ENCODE measurements around the gene CLASP1.
A peak's percentile ranks its signal among the peaks of the same experiment; 100 is the strongest.

CLASP1 gene

DNA sequence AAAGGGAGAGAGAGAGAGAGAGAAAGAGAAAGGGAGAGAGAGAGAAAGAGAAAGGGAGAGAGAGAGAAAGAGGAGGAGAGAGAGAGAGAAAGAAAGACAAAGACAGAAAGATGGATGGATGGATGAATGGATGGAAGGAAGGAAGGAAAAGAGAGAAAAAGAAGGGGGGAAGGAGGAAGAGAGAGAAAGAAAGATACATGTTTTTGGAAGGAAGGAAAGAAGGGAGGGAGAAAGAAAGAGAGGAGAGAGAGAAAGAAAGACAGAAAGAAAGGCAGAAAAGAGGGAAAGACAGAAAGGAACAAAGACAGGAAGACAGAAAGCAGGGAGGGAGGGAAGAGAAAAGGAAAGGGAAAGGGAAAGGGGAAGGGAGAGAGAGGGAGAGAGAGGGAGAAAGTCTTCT is 67.0 kb downstream of the CLASP1 start:
- no peak for TF ChIP-seq CTCF (IDR thresholded peaks at IDR 0.05; ENCODE audit: insufficient read depth, low read length)
- TF ChIP-seq SPI1 (IDR thresholded peaks at IDR 0.05; ENCODE audit: borderline replicate concordance, low read depth), result no peak
- no peak for TF ChIP-seq GABPA (IDR thresholded peaks at IDR 0.05; ENCODE audit: low read depth)
- TF ChIP-seq POLR2AphosphoS5 (IDR thresholded peaks at IDR 0.05; ENCODE audit: low read depth), result no peak

DNA sequence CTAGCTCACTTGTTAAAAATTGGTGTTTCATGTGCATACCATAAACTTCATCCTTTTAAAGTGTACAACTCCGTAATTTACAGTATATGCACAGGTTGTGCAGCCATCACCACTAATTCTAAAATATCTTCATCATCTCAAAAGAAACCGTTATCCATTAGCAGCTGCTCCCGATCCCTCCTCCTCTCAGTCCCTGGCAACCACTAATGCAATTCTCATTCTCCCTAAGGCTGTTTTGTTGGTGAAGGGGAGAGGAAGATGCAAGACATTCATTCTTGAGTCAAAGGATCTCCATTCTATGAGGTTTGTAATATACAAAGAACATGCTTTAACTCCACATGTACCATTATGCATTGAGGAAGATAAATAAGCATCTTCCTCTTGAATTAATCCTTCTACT is 70.0 kb downstream of the CLASP1 start:
- TF ChIP-seq CTCF (IDR thresholded peaks at IDR 0.05; ENCODE audit: insufficient read depth, low read length), result no peak
- TF ChIP-seq SPI1 (IDR thresholded peaks at IDR 0.05; ENCODE audit: borderline replicate concordance, low read depth), result no peak
- no peak overlapping the region for H3K4me3 ChIP-seq (replicated peaks; ENCODE audit: insufficient read depth, low read length)
- no peak for DNase-seq (ENCODE audit: low read depth in 1 of 2, low spot score in 1 of 2)
- no peak overlapping the region for H3K27ac ChIP-seq (replicated peaks)
- no peaks in the 10 kb centered on the region for H3K27me3 ChIP-seq (ENCODE audit: insufficient read depth, poor library complexity, severe bottlenecking)

More for the DNA sequence above, 67.0 kb downstream of the CLASP1 start:
- no peak overlapping the region for H3K4me3 ChIP-seq (replicated peaks; ENCODE audit: insufficient read depth, low read length)
- no peak for DNase-seq (ENCODE audit: low read depth in 1 of 2, low spot score in 1 of 2)
- H3K27me3 ChIP-seq (ENCODE audit: insufficient read depth, poor library complexity, severe bottlenecking), result no peaks in the 10 kb centered on the region
- H3K27ac ChIP-seq (replicated peaks), result no peak overlapping the region

DNA sequence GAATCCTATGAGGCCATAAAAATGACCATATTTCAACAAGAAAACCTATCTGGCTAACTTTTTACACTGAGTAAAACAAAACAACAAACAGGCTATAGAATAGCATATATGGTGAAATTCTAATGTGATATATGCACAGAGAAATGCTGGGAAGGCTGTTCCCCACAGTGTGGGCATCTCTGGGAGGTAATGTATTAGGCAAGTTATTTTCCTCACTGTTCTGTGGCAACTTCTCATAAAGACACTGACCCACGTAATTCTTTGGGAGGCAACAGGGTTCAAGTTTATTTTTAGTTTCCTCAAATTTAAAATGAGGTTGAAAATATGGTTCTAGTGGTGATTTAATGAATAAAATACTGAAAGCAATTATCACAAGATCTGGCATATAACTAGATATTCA is 71.9 kb downstream of the CLASP1 start:
- Histone ChIP-seq H3K4me3 (replicated peaks; ENCODE audit: insufficient read depth, low read length) (no peak overlapping the region), H3K27ac (replicated peaks) (no peak overlapping the region), H3K27me3 (ENCODE audit: insufficient read depth, poor library complexity, severe bottlenecking) (no peaks in the 10 kb centered on the region)
- peak in 1 of 2 experiments; percentile 21 for DNase-seq (ENCODE audit: low read depth in 1 of 2, low spot score in 1 of 2)
- no peak for TF ChIP-seq SPI1 (IDR thresholded peaks at IDR 0.05; ENCODE audit: borderline replicate concordance, low read depth)
- no peak for TF ChIP-seq CTCF (IDR thresholded peaks at IDR 0.05; ENCODE audit: insufficient read depth, low read length)
- TF ChIP-seq POLR2AphosphoS5 (IDR thresholded peaks at IDR 0.05; ENCODE audit: low read depth), result no peak
- TF ChIP-seq GABPA (IDR thresholded peaks at IDR 0.05; ENCODE audit: low read depth), result no peak
- TF ChIP-seq, protein P1, sequence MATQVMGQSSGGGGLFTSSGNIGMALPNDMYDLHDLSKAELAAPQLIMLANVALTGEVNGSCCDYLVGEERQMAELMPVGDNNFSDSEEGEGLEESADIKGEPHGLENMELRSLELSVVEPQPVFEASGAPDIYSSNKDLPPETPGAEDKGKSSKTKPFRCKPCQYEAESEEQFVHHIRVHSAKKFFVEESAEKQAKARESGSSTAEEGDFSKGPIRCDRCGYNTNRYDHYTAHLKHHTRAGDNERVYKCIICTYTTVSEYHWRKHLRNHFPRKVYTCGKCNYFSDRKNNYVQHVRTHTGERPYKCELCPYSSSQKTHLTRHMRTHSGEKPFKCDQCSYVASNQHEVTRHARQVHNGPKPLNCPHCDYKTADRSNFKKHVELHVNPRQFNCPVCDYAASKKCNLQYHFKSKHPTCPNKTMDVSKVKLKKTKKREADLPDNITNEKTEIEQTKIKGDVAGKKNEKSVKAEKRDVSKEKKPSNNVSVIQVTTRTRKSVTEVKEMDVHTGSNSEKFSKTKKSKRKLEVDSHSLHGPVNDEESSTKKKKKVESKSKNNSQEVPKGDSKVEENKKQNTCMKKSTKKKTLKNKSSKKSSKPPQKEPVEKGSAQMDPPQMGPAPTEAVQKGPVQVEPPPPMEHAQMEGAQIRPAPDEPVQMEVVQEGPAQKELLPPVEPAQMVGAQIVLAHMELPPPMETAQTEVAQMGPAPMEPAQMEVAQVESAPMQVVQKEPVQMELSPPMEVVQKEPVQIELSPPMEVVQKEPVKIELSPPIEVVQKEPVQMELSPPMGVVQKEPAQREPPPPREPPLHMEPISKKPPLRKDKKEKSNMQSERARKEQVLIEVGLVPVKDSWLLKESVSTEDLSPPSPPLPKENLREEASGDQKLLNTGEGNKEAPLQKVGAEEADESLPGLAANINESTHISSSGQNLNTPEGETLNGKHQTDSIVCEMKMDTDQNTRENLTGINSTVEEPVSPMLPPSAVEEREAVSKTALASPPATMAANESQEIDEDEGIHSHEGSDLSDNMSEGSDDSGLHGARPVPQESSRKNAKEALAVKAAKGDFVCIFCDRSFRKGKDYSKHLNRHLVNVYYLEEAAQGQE (IDR thresholded peaks at IDR 0.05; ENCODE audit: insufficient replicate concordance, low read depth), result no peak

DNA sequence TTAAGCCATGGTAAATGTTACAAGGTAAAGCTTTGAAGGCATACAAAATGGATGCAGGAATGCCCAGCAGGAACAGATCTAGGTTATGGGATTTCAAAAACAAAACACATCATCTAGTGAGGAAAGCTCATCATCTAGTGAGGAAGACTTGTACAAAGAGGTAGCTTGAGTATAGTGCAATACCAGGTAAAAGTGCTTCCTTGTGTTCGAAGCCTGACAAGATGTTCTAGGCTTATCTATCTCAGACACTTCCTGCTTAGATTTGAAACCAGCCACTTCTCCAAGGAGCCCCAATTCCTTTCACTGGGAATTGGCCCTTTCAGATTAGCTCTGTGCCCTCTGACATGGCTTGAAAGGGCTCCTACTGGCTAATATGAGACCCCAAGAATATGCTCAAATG is 73.0 kb downstream of the CLASP1 start:
- Histone ChIP-seq H3K27me3 (ENCODE audit: insufficient read depth, poor library complexity, severe bottlenecking) (no peaks in the 10 kb centered on the region), H3K27ac (replicated peaks) (no peak overlapping the region), H3K4me3 (replicated peaks; ENCODE audit: insufficient read depth, low read length) (no peak overlapping the region)
- TF ChIP-seq, protein P1 (IDR thresholded peaks at IDR 0.05; ENCODE audit: insufficient replicate concordance, low read depth), result no peak
- TF ChIP-seq SPI1 (IDR thresholded peaks at IDR 0.05; ENCODE audit: borderline replicate concordance, low read depth), result no peak
- no peak for TF ChIP-seq GABPA (IDR thresholded peaks at IDR 0.05; ENCODE audit: low read depth)
- DNase-seq (ENCODE audit: low read depth in 1 of 2, low spot score in 1 of 2), result no peak

All from HL-60 (cell line).